ENCODE measurements around the gene FGF5.
"Not testable (repeated sequence)": the region's sequence is repeated elsewhere in the genome, so short reads cannot be mapped to it uniquely, and the experiment has no call there.

FGF5 gene

DNA sequence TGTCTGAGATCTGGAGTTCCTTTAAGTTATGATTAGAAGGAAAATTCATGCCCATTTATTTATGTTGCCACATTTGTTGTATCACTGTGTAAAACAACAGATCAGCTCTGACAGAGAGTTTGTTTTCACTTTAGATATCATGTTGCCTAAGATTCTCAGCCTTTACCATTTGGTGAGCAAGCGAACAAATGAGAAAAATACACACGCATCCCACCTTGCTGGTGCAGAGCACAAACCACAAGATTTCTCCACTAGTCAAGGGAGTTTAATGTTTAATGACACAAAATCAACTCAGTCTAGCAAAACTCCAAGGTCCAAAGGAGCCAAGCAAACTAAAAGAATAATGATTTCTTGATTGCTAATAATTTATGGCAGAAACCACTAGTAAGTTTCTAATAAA lies 27.7 kb downstream of the FGF5 start:
- no peak for DNase-seq

DNA sequence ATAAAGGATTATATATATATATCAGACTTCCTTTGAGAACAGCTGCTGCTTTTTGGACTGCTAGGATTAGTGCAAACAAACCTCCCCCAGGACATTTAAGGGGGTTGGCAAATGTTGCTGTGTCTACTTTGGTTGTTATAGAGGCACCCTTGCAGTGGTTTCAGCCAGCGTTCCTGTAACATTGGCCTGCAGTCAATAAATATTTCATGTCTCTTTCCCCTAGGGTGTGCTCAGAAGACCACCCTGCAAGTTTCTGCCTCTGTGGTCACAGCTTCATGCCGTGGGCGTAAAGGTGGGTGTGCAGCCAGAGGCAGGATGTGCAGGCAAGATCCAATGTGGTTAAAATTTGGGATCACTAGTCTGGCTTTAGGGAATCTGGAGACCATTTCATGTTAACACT lies 28.9 kb downstream of the FGF5 start:
- DNase-seq = no peak

DNA sequence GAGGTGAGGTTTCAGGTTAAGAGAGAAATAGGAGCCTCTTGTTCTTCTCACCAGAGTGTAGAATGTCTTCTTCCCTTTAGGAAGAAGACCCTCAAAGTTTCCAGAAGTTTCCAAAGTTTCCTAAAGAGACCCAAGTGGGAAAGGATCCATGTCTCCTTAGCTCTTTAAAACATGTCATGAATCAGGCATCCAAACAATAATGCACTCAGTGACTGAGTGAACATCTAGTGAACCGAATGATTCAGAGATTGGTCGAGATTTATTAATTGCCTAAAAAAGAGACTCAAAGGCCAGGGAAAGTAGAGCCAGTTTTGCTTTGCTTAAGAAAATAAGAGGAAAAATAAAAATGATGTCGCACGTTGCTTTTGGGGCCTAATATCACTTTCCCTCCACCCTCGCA lies 29.4 kb downstream of the FGF5 start:
- DNase-seq = no peak

DNA sequence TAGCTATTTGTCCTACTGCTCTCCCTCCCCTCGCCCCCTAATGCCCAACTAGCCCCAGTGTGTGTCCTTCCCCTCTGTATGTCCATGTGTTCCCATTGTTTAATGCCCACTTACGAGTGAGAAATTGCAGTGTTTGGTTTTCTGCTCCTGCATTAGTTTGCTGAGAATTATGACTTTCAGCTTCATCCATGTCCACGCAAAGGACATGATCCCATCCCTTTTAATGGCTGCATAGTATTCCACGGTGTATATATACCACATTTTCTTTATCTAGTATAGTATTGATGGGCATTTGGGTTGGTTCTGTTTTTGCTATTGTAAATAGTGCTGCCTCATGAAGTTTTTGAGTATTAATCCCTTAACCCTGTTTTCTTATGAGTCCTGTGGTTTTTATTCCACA lies 35.4 kb downstream of the FGF5 start:
- no peak for DNase-seq

DNA sequence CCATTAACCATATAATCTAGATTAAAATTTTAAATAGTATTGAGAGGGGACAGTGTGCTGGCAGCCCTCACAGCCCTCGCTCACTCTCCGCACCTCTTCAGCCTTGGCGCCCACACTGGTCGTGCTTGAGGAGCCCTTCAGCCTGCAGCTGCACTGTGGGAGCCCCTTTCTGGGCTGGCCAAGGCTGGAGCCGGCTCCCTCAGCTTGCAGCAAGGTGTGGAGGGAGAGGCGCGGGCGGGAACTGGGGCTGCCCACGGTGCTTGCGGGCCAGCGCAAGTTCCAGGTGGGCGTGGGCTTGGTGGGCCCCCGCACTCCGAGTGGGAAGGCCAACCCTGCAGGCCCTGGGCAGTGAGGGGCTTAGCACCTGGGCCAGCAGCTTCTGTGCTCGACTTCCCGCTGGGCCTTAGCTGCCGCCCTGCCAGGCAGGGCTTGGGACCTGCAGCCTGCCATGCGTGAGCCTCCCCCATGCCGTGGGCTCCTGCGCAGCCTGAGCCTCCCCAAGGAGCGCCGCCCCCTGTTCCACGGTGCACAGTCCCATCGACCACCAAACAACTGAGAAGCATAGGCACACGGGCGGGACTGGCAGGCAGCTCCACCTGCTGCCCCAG lies 36.3 kb downstream of the FGF5 start:
- no peak for DNase-seq

DNA sequence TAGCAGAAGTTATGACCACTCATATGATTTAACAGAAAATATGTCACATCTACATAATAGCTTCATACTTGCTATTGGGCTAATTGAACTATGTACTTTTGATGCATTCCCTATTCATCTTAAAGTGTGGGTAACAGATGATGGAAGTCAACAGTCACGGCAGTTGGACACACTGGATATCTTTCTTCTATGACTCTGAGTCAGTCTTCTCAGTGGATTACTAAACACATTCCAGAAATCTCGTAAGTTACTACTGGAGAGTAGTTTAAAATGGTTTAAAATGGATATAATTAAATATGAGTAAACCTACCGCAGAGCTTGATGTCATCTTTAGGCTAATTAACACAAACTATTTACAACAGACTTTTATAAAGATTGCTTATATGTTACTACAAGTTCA lies 39.0 kb downstream of the FGF5 start:
- DNase-seq = no peak

DNA sequence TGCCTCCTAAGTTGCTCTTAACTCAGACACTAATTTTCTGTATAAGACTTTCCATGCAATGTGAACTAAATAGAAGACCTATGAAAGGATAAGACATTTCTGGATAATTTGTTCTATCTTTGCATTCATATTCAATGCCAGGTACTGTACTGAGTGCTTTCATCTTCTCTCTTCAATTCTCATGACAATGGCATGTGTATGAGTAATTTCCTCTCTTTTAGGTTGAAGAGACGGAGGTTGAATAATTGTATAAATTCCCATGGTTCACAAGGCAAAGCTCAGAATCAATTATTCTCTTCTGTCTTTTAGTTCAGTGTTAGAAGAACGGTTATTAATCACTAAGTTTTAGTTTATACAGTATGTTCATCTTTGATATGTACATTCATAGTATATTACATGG lies 39.8 kb downstream of the FGF5 start:
- DNase-seq = no peak

DNA sequence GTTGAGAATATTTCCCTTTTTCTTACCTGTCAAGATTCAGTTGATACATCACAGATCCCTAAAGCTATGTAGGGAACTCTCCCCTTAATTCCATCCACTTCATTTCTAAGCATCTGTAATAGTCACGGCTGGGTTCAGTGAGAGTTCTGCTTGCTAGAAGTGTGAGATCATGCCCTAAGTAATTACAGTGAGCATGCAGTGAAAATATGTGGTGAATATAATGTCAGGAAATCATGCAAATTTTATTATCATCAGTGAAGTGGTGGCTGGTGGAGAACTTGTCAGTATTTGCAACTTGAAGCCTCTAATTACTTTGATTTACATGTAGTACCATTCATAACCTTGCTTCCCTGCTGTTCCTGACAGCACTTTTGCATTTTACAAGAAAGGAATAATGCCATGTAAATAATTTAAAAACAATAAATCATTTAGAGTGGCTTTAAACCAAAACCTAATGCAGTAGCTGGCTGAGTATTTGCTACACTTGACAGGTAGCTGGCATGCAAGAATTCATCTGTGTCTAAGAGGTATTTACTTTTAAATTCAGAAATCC lies 40.8 kb downstream of the FGF5 start:
- DNase-seq = no peak

DNA sequence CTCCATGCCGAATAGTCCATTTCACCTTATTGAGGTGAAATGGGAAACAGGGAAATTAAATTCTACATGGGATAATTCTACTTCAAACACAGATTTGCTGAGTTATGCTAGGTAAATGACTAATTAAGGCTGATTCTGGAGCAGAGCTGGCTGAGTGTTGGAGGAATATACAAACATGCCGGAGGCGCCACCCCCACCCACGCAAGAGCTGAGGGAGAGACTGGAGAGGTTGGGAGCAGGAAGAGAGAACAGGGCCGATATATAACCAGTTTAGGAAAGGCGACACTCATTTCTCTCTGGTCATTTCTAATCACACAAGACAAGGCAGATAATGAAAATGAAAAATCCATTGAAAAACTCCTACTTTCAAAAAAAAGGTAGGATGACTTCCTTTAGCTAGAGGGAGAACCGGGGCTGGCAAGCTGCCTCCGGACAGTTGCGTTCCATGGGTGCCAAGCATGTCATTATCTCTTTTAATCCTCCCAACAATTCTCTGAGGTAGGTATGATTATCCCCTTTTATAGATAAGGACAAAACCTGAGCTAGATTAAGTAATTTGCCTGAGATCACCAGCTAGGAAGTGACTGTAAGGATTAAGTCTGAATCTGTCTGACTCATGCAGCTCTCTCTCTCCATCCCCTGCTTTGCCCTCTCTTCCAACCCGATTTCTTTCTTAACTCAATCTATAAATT lies 41.5 kb downstream of the FGF5 start:
- peak in 3 of 58 donors; percentile 2 to 4 (median 3) for DNase-seq

DNA sequence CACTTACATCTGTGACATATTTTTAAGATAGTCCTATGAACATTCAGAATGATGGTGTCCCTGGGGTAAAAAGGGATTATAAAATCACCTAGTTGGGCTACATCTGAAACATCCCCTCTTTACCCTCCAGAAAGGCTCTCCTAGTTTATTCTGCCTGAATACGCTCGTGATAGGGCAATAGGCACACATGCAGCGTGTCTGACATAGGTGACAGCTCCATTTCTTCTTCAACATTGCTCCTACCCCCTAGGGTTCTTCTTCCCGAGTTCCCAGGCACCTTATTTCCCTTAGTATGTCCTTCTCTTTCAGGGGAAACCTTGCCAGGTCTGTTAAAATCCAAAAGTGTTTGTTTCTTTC lies 42.0 kb downstream of the FGF5 start:
- no peak for DNase-seq

DNA sequence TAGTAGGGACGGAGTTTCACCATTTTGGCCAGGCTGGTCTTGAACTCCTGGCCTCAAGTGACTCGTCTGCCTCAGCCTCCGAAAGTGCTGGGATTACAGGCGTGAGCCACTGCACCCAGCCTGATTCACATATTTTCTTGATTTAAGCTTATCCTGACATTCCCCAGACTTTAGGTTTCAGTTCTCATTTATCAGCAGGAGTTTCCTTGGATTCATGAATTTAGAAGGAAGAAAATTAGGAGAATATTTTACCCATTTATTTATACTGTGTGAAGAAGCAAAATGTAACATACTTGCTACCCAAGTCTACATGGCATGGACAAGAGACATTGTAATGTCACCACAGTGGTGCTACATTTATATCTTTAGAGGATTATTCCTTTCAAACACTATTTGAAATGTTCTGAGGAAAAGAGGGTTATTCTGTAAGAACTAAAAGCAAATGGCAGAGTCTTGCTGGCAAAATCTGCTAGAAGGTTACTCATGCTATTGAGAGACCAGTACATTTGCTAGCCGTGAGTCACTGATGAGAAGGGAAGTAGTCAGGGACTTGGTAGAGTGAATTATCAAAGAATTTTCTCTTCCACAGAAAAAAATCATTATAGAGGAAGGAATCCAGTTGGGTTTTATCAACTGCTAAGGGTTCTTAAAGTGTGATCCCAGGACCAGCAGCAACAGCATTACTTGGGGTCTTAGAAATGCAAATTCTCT lies 43.0 kb downstream of the FGF5 start:
- no peak for DNase-seq

DNA sequence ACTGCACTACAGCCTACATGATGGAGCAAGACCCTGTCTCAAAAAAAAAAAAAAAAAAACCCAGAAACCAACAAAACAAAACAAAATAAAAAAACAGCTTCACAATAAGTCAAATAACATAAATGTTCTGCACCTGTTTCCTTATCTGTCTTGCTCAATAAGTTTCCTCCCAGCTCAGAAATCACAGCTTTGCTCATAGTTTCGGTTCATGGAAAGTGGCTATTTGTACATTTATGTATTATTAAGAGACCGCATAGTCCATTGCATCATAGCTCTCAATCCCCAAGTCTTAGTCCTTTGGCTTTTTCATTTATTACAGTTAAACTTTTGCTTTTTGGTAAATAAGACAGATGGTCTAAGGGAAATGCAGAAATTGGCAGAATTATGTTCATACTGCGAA lies 44.7 kb downstream of the FGF5 start:
- DNase-seq = no peak

DNA sequence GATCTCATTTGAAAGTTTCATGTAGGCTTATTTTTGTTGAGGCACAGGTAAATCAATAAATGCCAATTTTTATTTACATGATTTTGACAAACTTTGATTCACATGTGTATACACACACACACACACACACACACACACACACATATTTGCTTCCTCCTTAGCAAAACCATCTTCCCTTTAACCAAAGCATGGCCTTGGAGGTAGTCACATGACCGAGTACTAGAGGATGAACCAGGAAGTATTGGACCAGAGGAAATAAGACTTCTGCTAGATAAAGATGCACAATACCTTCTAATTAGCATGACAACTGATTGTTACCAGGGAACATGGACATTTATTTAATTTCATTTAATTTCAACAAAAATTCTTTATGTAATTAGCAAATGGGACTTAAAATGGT lies 45.7 kb downstream of the FGF5 start:
- no peak for DNase-seq

DNA sequence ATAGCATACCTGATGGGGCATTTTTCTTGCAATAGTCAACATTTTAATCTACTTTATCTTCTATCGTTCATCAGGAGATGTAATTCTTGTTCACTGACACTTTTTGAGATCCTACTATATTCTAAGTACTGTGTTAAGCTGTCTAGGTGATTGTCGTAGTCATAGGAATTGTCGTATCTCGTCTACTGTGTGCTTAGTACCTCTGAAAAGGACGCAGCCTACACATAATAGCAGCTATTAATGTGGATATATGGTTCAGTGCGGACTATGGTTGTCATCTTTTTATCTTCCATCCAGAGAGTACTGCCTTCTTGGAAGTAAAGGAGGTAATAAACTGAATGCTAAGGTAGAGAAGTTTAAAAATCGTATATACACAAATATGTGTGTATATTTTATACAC lies 47.2 kb downstream of the FGF5 start:
- DNase-seq = no peak

DNA sequence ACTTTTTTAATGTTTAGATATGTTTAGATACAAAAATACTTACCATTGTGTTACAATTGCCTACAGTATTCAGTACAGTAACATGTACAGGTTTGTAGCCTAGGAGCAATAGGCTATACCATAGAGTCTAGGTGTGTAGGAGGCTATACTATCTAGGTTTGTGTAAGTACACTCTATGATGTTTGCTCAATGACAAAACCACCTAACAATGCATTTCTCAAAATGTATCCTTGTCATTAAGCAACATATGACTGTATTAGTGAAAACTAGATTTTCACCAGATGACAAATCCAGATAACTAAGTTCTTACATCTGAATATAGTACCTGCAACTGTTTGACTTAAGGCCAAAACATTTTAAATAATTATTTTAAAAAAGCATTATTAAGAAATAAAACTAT lies 49.4 kb downstream of the FGF5 start:
- not testable (repeated sequence) for DNase-seq

DNA sequence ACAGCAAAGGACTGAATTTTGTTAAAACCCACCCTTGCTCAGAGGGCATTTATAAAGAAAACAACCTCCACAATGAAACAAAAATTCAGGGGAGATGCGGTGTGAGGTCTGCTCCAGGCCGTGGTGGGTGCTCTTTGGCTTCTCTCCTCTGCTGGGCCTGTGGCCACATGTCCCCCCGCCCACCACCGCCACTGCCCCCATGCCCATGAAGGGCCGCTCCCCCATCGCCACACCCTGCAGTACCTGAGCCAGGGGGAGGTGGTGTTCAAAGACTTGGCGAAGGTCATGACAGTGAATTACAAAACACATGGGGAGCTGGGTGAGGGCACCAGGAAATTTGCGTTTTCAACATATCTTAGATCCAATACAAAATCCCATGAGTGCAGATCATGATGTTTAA lies 54.9 kb downstream of the FGF5 start:
- DNase-seq = no peak

DNA sequence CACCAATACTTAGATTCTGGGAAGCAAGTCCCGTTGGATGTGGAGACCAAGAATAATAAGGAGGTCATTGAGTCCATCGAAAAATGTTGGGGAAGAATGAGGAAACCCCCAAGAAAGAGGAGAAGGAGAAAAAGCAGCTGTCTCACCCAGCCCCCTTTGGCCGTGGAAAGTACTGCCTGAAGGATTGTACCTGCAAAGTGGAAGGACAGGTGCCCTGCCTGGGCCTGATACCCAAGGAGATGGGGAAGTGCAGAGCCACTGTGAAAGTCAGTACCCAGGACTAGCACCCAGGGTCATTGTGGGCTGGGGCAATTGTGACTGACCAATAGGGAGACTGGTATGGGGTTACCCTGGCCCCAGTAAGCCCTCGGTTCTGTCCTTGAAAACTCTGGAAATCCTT lies 55.3 kb downstream of the FGF5 start:
- no peak for DNase-seq

DNA sequence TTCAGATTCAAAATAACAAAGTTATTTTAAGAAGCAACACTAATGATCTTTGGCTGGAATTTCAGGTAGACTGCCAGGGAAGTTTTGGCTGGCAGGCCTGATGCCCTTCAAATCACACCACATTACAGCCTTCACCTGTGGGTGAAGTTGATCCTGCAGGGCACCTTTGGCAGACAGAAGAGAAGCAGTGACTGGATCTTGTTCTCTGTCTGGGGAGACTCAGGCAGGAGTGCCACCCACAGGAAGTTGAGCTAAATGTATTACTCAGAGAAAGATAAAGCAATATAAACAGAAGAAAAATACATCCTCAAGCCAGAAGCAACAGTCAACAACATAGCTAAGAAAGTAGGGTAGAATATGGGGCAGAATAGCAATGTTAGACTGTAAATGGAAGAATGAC lies 56.3 kb downstream of the FGF5 start:
- no peak for DNase-seq

DNA sequence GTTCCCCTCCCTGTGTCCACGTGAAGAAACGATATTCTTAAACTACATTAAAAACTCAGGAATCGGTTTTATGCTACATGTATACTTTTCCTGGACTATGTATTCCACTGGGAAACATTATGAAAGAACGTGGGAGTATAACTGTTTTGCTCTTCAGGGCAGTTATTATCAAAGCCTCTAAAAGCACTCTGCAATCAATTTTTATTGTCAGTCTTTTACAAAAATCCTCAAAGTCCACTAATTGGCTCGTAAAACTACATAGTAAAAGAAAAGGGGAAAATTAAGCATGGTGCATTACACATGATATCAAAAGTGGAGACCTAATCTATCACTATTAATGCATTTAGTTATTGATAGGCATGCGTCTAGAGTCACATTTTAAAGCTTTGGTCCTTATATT lies 57.7 kb downstream of the FGF5 start:
- DNase-seq = no peak

DNA sequence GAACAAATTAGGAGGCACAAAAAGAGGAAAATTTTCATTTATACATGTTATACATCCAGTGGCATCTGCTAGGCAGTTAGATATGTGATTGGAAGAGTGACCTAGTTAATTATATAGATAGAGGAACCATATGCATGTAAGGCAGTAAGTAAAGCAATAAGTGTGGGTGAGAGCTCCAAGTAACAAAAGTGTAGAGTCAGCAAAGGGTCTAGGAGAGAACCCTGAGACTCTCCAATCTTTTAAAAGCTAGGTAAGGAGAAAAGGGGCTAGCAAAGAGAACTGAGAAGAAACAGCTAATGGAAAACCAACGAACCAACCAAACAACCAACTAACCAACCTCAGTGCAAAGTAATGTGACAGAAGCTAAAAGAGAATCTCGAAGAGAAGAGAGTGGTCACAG lies 65.2 kb downstream of the FGF5 start:
- DNase-seq = no peak

DNA sequence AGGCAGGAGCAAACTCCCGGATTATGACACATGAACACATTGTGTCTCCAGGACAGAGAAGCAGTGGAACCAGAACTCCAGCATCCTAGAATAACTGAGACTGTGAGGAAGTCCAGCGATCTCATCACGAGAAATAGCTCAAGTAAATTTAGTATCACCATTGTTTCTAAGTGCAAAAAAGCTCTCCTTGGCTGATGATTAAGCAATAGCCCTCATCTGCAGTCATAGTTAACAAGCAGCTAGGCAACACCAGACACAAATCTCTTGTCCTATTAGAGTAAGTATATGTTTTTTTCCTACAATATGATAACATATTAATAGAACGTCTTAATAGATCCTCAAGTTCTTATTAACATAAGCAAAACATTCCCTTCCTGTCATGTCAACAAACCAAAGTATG lies 66.7 kb downstream of the FGF5 start:
- DNase-seq = no peak

DNA sequence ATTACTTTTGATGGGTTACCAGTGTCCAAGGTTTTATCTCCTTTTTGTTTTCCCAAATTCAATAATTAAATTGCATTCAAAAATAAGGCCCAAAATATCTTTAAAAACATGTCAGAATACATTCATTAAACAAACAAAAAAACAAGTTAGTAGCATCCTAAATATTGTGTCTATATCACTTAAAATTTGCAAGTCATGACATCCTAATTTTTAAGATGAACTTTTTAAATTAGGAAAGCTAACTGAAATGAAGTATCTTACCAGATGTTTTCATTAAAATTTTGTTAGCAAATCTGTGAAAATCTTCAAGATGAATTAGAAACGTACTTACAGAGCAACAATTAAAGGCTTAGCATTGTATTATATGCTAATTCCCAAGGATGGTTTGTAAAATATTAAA lies 68.1 kb downstream of the FGF5 start:
- DNase-seq = no peak

DNA sequence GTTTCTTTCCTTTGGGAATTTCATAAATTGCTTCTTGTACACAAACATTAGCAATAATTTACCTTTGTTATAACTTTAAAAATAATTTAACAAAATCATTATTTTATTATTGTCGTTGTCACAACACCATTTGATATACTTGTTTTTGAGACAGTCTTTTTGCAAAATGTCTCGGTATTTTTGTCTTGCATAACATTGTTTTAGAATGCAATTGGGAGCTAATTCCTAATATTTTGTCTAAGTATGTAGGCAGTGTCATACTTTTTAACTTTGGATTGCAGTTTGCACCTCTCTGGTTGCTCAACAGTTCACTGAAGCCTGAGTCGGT lies 68.7 kb downstream of the FGF5 start:
- DNase-seq = no peak
